ENCODE measurements around the gene PTPN21. TPM values are rescaled to one million over a fixed set of nuclear protein-coding genes. Genes with fewer than 3 reads are reported as not detected.

The PTPN21 gene
- total and polyA plus RNA-seq, 4 donors: 2.1 to 7.2 (median 3.1) TPM

DNA sequence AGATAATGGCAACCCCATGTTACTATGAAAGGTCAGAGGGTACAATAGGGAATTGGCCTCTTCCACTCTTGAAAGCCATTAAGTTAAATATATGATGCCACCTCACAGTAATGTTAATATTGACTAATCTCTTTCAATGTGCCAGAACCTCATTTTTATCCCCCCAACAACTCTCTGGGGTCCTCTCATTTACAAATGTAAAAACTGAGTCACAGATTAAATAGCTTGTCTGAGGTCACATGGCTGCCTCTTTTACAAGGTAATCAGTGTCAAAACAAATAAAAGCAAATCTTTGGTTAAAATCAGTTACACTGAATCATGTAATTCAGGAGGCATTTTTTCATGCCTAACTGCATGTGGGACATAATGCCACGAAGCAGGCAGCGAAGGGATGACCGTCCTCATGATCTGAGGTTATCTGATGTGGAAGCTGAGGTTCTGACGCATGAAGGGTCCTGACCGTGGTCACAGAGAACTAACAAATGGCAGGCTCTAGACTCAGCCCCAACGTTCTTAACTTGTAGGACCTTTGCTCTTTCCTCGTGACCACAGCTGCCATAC lies 78.5 kb downstream of the PTPN21 start:
- H3K4me1 ChIP-seq (ENCODE audit: control insufficient read depth in 4 of 4, insufficient read depth in 4 of 4, low read length in 3 of 4): no peaks in the 10 kb centered on the region
- no peak overlapping the region for H3K9ac ChIP-seq (ENCODE audit: low read depth in 1 of 2, low read length in 2 of 2)
- WGBS: 93% methylated on average over 7 of the region's 7 CpGs
- H3K27me3 ChIP-seq (ENCODE audit: control insufficient read depth in 4 of 4, insufficient read depth in 4 of 4, low read length in 3 of 4): no peaks in the 10 kb centered on the region
- no peak for DNase-seq (ENCODE audit: low spot score)
- peaks cover 0 to 3% (median 0%) of the 10 kb centered on the region in 4 donors for H3K9me3 ChIP-seq (ENCODE audit: control insufficient read depth in 4 of 4, low read length in 3 of 4)
- no peak for TF ChIP-seq REST (IDR thresholded peaks at IDR 0.05)
- TF ChIP-seq FOXA1 (IDR thresholded peaks at IDR 0.05): no peak
- no peak for TF ChIP-seq RAD21 (IDR thresholded peaks at IDR 0.05)
- TF ChIP-seq, protein P1, sequence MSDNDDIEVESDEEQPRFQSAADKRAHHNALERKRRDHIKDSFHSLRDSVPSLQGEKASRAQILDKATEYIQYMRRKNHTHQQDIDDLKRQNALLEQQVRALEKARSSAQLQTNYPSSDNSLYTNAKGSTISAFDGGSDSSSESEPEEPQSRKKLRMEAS (IDR thresholded peaks at IDR 0.05): no peak
- no peak for TF ChIP-seq JUND (IDR thresholded peaks at IDR 0.05)
- TF ChIP-seq RXRA (IDR thresholded peaks at IDR 0.05): no peak
- H3K4me3 ChIP-seq (ENCODE audit: low read depth in 1 of 3, low read length in 3 of 3): no peak overlapping the region
- peaks cover 8 to 44% (median 20%) of the 10 kb centered on the region in 4 donors for H3K36me3 ChIP-seq (ENCODE audit: control insufficient read depth in 4 of 4, insufficient read depth in 3 of 4, low read depth in 1 of 4, low read length in 3 of 4)
- H3K27ac ChIP-seq (ENCODE audit: low read depth in 1 of 2, low read length in 2 of 2): no peak overlapping the region

DNA sequence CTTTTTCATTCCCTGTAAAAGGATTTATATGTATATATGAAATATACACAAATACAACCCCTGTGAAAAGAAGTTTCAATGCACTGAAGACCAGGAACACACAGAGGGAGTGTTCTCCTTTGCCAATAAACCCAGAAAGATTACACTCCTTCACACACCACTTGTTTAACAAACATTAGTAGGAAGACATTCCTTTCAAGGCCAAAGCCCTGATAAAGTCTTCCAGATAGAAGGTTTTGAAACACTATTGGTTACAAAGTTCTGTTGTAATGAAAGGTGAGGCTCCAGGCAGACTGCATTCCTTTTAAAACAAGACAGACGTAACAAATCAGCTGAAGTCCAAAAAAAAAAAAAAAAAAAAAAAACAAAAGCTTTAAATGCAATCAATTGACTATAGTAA lies 81.0 kb downstream of the PTPN21 start:
- H3K9me3 ChIP-seq (ENCODE audit: control insufficient read depth in 4 of 4, low read length in 3 of 4): no peaks in the 10 kb centered on the region
- TF ChIP-seq FOXA1 (IDR thresholded peaks at IDR 0.05) (no peak), REST (IDR thresholded peaks at IDR 0.05) (no peak), RAD21 (IDR thresholded peaks at IDR 0.05) (no peak), SP1 (IDR thresholded peaks at IDR 0.05) (no peak), RXRA (IDR thresholded peaks at IDR 0.05) (no peak), YY1 (IDR thresholded peaks at IDR 0.05) (no peak), GABPA (IDR thresholded peaks at IDR 0.05 in 1 of 2, conservative IDR thresholded peaks at IDR 0.05 in 1 of 2) (no peak), JUND (IDR thresholded peaks at IDR 0.05) (no peak), FOXA2 (IDR thresholded peaks at IDR 0.05) (no peak), TAF1 (conservative IDR thresholded peaks at IDR 0.05) (no peak), NR2F2 (IDR thresholded peaks at IDR 0.05) (no peak), HNF4G (IDR thresholded peaks at IDR 0.05) (no peak), EGR1 (IDR thresholded peaks at IDR 0.05; ENCODE audit: low read depth in 2 of 2) (no peak), CTCF (IDR thresholded peaks at IDR 0.05; ENCODE audit: low read depth, low read length, missing input control) (no peak), HNF4A (conservative IDR thresholded peaks at IDR 0.05) (no peak)
- TF ChIP-seq, protein P2, sequence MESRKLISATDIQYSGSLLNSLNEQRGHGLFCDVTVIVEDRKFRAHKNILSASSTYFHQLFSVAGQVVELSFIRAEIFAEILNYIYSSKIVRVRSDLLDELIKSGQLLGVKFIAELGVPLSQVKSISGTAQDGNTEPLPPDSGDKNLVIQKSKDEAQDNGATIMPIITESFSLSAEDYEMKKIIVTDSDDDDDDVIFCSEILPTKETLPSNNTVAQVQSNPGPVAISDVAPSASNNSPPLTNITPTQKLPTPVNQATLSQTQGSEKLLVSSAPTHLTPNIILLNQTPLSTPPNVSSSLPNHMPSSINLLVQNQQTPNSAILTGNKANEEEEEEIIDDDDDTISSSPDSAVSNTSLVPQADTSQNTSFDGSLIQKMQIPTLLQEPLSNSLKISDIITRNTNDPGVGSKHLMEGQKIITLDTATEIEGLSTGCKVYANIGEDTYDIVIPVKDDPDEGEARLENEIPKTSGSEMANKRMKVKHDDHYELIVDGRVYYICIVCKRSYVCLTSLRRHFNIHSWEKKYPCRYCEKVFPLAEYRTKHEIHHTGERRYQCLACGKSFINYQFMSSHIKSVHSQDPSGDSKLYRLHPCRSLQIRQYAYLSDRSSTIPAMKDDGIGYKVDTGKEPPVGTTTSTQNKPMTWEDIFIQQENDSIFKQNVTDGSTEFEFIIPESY (IDR thresholded peaks at IDR 0.05): no peak
- TF ChIP-seq, protein P1 (IDR thresholded peaks at IDR 0.05): no peak
- TF ChIP-seq, protein P3, sequence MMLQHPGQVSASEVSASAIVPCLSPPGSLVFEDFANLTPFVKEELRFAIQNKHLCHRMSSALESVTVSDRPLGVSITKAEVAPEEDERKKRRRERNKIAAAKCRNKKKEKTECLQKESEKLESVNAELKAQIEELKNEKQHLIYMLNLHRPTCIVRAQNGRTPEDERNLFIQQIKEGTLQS (IDR thresholded peaks at IDR 0.05): no peak
- H3K9ac ChIP-seq (ENCODE audit: low read depth in 1 of 2, low read length in 2 of 2): no peak overlapping the region
- H3K4me3 ChIP-seq (ENCODE audit: low read depth in 1 of 3, low read length in 3 of 3): no peak overlapping the region
- DNase-seq (ENCODE audit: low spot score): no peak
- no peaks in the 10 kb centered on the region for H3K27me3 ChIP-seq (ENCODE audit: control insufficient read depth in 4 of 4, insufficient read depth in 4 of 4, low read length in 3 of 4)
- no peaks in the 10 kb centered on the region for H3K4me1 ChIP-seq (ENCODE audit: control insufficient read depth in 4 of 4, insufficient read depth in 4 of 4, low read length in 3 of 4)
- WGBS: 73% methylated on average over 1 of the region's 1 CpG
- H3K36me3 ChIP-seq (ENCODE audit: control insufficient read depth in 4 of 4, insufficient read depth in 3 of 4, low read depth in 1 of 4, low read length in 3 of 4): peaks cover 6 to 52% (median 26%) of the 10 kb centered on the region in 4 donors
- no peak overlapping the region for H3K27ac ChIP-seq (ENCODE audit: low read depth in 1 of 2, low read length in 2 of 2)
